Measurements from ENCODE around the gene PCGF6. TPM values are rescaled to one million over a fixed set of nuclear protein-coding genes. Genes with fewer than 3 reads are reported as not detected.

Gene PCGF6
- total RNA-seq, 2 donors from 2014 or later: 9.6 to 37.9 TPM

DNA sequence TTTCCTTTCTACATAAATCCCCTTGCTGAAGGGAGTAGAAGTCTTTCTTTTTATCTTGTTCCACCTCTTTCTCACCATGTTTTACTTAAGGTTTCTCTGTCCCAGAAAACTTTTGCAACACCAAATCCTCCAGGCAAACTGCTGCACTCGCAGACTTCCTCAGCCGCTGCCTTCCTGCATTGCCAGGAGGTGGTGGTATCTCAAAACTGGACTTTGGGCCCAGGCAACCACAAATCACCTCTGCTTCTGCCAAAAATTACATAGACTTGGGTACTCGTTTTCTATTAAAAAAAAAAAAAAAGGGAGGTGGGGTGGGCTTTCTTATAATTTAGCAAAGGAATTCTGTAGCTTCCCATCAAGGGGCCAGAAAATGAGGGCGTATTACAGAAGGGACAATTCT is 59.4 kb downstream of the PCGF6 start:
- Histone ChIP-seq H3K9me3 (no peaks in the 10 kb centered on the region), H3K4me3 (no peak overlapping the region), H3K27me3 (no peaks in the 10 kb centered on the region), H3K27ac (no peak overlapping the region), H3K36me3 (replicated peaks in 1 of 2; ENCODE audit: insufficient read depth in 1 of 2, low read depth in 2 of 2) (no peaks in the 10 kb centered on the region), H3K4me1 (no peaks in the 10 kb centered on the region)
- intact Hi-C loops (cut with DNase I): no loop called here
- no peak for ATAC-seq
- WGBS, 2 donors: 59 to 77% methylated on average over 4 of the region's 4 CpGs
- no peak for DNase-seq
- TF ChIP-seq, protein P1, sequence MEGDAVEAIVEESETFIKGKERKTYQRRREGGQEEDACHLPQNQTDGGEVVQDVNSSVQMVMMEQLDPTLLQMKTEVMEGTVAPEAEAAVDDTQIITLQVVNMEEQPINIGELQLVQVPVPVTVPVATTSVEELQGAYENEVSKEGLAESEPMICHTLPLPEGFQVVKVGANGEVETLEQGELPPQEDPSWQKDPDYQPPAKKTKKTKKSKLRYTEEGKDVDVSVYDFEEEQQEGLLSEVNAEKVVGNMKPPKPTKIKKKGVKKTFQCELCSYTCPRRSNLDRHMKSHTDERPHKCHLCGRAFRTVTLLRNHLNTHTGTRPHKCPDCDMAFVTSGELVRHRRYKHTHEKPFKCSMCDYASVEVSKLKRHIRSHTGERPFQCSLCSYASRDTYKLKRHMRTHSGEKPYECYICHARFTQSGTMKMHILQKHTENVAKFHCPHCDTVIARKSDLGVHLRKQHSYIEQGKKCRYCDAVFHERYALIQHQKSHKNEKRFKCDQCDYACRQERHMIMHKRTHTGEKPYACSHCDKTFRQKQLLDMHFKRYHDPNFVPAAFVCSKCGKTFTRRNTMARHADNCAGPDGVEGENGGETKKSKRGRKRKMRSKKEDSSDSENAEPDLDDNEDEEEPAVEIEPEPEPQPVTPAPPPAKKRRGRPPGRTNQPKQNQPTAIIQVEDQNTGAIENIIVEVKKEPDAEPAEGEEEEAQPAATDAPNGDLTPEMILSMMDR (IDR thresholded peaks at IDR 0.05): no peak
- TF ChIP-seq POLR2A (IDR thresholded peaks at IDR 0.05): no peak

DNA sequence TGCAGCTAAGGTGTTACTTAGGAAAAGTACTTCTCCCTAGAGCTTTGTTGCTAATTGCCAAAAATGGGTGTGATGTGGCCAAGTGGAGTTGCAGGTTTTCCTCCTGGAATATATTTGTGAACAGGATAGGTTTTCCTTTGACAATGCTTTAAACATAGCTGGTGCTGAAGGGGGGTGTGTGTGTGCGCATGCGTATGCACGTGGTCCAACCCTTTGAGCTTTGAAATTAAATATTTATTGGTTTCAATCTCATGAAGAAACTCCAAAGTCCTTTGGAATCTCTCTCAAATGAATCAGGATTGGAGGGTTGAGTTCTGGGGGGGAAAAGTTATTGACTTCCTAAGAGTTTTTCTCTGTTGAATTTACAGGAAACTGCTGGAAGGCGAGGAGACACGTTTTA is 62.9 kb downstream of the PCGF6 start:
- Histone ChIP-seq H3K4me1 (no peaks in the 10 kb centered on the region), H3K27ac (no peak overlapping the region), H3K27me3 (peaks cover 0 to 4% of the 10 kb centered on the region in 2 donors), H3K36me3 (replicated peaks in 1 of 2; ENCODE audit: insufficient read depth in 1 of 2, low read depth in 2 of 2) (no peaks in the 10 kb centered on the region), H3K4me3 (no peak overlapping the region), H3K9me3 (no peaks in the 10 kb centered on the region)
- WGBS, 2 donors: 74 to 79% methylated on average over 5 of the region's 5 CpGs
- intact Hi-C loops (cut with DNase I): no loop called here
- ATAC-seq: no peak
- DNase-seq: no peak
- TF ChIP-seq, protein P1 (IDR thresholded peaks at IDR 0.05): no peak
- no peak for TF ChIP-seq POLR2A (IDR thresholded peaks at IDR 0.05)

DNA sequence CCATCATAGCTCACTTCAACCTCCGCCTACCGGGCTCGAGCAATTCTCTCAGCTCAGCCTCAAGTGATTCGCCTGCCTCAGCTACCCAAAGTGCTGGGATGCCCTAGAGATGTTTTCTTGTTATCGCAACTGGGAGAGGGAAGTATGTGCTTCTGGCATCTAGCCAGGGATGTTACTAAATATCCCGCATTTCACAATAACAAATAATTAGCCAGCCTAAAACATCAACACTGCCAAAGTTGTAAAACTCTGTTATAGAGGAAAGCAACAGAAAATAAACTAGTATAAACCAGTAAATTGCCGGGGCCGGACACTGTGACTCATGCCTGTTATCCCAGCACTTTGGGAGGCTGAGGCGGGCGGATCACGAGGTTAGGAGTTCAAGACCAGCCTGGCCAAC is 66.8 kb downstream of the PCGF6 start:
- no peak overlapping the region for H3K4me3 ChIP-seq
- WGBS, 2 donors: 69 to 77% methylated on average over 11 of the region's 11 CpGs
- ATAC-seq: no peak
- H3K9me3 ChIP-seq: no peaks in the 10 kb centered on the region
- no peak overlapping the region for H3K27ac ChIP-seq
- H3K4me1 ChIP-seq: no peaks in the 10 kb centered on the region
- intact Hi-C loops (cut with DNase I): no loop called here
- no peaks in the 10 kb centered on the region for H3K36me3 ChIP-seq (replicated peaks in 1 of 2; ENCODE audit: insufficient read depth in 1 of 2, low read depth in 2 of 2)
- TF ChIP-seq, protein P1 (IDR thresholded peaks at IDR 0.05): no peak
- TF ChIP-seq POLR2A (IDR thresholded peaks at IDR 0.05): no peak
- DNase-seq: no peak
- peaks cover 0 to 4% of the 10 kb centered on the region in 2 donors for H3K27me3 ChIP-seq

DNA sequence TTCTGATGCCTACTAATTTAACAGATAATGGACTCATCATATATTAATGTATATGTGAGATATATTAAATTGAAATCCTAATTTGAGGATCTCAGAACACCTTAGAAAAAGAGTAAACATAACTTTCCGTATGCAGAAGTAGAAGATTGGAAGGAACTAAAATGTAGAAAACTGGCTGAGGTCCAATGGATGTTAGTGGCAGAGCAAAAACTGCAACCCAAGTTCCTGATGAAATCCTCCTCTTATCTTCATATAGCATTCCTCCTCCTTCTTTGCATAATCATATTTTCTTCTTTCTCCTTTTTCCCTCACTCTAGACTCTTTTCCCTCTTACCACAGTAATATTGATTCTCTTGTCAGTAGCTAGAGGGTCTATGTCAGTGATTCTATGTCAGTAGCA is 68.0 kb downstream of the PCGF6 start:
- peaks cover 0 to 11% of the 10 kb centered on the region in 2 donors for H3K27me3 ChIP-seq
- H3K4me3 ChIP-seq: no peak overlapping the region
- TF ChIP-seq, protein P1 (IDR thresholded peaks at IDR 0.05): no peak
- TF ChIP-seq POLR2A (IDR thresholded peaks at IDR 0.05): no peak
- no peaks in the 10 kb centered on the region for H3K4me1 ChIP-seq
- 31 to 37% methylated on average over 1 of the region's 1 CpG for WGBS, 2 donors
- ATAC-seq: no peak
- intact Hi-C loops (cut with DNase I): no loop called here
- H3K9me3 ChIP-seq: no peaks in the 10 kb centered on the region
- H3K36me3 ChIP-seq (replicated peaks in 1 of 2; ENCODE audit: insufficient read depth in 1 of 2, low read depth in 2 of 2): no peaks in the 10 kb centered on the region
- DNase-seq: no peak
- no peak overlapping the region for H3K27ac ChIP-seq

DNA sequence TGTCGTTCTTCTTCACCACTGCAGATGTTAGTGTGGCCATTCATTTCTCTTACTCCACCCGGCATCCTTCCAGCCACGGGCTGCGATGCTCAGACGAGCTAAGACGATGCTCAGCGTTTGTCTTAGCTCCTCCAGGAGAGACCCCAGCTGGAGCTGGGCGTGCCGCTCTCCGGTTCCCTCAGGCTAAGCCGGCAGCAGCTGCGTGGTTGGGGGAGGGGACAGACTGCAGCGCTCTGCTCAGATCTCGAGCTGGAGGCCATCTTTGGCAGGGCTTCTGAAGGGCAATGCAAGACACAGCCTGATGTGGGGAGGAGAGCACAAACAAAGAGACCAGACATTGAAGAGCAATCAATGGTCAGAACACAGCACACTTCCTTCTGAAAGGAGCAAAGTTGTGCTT is 69.2 kb downstream of the PCGF6 start:
- no peak for TF ChIP-seq POLR2A (IDR thresholded peaks at IDR 0.05)
- TF ChIP-seq, protein P1 (IDR thresholded peaks at IDR 0.05): no peak
- H3K36me3 ChIP-seq (replicated peaks in 1 of 2; ENCODE audit: insufficient read depth in 1 of 2, low read depth in 2 of 2): no peaks in the 10 kb centered on the region
- no peaks in the 10 kb centered on the region for H3K9me3 ChIP-seq
- 3 to 25% methylated on average over 1 to 14 of the region's 14 CpGs for WGBS, 2 donors
- intact Hi-C loops (cut with DNase I): no loop called here
- DNase-seq (peak in 2 of 4 donors; percentile 7 to 23), ATAC-seq (no peak)
- H3K4me3 ChIP-seq: no peak overlapping the region
- H3K4me1 ChIP-seq: peaks cover 11% of the 10 kb centered on the region
- peaks cover 0 to 21% of the 10 kb centered on the region in 2 donors for H3K27me3 ChIP-seq
- no peak overlapping the region for H3K27ac ChIP-seq

All from body of pancreas (tissue), 4 donors.